ENCODE measurements around the gene CHD2.
"Not testable (repeated sequence)": the region's sequence is repeated elsewhere in the genome, so short reads cannot be mapped to it uniquely, and the experiment has no call there.

CHD2 gene

DNA sequence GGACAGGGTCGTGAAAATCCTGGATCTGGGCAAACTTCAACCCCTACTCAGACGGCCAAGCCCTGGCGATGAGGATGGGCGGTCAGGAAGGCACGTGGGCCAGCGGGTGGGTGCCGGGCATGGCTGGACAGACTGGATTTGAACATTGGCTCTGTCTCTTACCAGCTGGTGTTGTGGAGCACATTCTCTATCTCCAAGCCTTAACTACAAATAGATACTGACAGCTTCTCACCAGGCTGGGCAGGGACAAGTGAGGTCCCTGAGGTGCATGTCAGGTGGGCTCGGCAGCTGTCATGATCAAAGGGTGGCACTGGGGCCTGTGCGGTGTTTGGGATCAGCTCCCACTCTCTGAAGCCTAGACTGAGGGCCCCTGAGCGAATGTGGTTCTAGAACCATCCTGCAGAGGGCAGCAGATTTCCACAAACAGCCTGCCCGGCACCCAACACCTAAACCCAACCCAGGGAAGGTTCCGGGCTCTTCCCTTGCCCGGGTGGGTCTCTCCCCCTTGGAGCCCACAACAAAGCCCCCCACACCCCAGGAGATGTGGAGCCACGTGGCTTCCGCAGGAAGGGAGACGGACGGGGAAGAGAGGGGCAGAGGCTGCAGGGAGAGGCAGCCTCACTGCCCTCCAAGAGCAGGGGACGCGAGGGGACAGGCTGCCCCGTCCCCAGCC, 130.4 kb downstream of the CHD2 start:
- TF ChIP-seq, protein P1, sequence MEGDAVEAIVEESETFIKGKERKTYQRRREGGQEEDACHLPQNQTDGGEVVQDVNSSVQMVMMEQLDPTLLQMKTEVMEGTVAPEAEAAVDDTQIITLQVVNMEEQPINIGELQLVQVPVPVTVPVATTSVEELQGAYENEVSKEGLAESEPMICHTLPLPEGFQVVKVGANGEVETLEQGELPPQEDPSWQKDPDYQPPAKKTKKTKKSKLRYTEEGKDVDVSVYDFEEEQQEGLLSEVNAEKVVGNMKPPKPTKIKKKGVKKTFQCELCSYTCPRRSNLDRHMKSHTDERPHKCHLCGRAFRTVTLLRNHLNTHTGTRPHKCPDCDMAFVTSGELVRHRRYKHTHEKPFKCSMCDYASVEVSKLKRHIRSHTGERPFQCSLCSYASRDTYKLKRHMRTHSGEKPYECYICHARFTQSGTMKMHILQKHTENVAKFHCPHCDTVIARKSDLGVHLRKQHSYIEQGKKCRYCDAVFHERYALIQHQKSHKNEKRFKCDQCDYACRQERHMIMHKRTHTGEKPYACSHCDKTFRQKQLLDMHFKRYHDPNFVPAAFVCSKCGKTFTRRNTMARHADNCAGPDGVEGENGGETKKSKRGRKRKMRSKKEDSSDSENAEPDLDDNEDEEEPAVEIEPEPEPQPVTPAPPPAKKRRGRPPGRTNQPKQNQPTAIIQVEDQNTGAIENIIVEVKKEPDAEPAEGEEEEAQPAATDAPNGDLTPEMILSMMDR (IDR thresholded peaks at IDR 0.05; ENCODE audit: borderline replicate concordance, insufficient read depth, low read depth, low read length): peak; percentile 86
- no peak overlapping the region for H3K4me3 ChIP-seq (ENCODE audit: low read depth, low read length)

DNA sequence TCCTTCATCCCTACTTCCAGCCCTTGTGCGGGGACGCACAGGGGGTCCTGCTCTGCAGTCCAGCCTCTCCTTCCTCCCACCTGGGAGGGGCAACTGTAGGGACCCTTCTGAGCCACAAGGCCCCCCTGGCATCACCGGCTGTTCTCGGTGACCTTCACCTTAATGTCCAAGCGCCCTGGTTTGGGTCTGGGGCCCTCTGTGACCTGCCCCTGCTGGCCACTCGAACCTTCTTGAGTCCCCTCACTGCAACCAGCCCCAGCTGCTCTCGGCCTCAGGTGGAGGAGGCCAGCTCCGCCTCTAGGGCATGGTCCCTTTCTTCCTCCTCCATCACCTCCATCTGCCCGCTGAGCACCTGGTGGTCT, 131.0 kb downstream of the CHD2 start:
- TF ChIP-seq, protein P1 (IDR thresholded peaks at IDR 0.05; ENCODE audit: borderline replicate concordance, insufficient read depth, low read depth, low read length): no peak
- no peak overlapping the region for H3K4me3 ChIP-seq (ENCODE audit: low read depth, low read length)

DNA sequence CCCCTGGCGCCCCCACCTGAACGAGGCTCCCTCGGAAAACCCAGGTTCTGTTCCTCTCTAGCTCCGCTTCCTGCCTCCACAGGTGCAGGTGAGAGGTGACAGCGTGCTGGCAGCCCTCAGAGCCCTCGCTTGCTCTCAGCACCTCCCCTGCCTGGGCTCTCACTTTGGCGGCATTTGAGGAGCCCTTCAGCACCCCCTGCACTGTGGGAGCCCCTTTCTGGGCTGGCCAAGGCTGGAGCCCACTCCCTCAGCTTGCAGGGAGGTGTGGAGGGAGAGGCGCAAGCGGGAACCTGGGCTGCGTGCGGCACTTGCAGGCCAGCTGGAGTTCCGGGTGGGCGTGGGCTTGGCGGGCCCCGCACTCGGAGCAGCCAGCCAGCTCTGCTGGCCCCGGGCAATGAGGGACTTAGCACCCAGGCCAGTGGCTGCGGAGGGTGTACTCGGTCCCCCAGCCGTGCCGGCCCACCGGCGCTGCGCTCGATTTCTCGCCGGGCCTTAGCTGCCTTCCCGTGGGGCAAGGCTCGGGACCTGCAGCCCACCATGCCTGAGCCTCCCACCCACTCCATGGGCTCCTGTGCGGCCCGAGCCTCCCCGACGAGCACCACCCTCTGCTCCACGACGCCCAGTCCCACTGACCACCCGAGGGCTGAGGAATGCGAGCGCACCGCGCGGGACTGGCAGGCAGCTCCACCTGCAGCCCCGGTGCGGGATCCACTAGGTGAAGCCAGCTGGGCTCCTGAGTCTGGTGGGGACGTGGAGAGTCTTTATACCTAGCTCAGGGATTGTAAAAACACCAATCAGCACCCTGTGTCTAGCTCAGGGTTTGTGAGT, 131.6 kb downstream of the CHD2 start:
- not testable (repeated sequence) for H3K4me3 ChIP-seq (ENCODE audit: low read depth, low read length)

DNA sequence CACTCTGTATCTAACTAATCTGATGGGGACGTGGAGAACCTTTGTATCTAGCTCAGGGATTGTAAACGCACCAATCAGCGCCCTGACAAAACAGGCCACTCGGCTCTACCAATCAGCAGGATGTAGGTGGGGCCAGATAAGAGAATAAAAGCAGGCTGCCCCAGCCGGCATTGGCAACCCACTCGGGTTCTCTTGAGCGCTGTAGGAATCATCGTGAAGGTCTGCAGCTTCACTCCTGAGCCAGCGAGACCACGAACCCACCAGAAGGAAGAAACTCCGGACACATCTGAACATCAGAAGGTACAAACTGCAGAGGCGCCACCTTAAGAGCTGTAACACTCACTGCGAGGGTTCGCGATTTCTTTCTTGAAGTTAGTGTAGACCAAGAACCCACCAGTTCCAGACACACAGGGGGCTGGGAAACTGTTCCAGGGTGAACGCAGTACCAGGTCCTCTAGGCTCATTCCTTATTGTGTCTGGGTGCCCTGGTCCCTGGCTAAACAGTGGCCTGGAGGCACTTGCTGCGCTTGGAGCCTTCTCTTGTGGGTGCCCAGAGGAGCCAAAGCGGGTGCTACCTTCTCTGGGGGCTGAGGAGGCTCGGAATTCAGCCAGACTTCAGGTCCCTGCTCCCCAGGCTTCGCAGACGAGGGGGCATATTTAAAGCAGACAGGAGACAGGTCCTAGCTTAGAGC, 132.5 kb downstream of the CHD2 start:
- H3K4me3 ChIP-seq (ENCODE audit: low read depth, low read length): not testable (repeated sequence)

DNA sequence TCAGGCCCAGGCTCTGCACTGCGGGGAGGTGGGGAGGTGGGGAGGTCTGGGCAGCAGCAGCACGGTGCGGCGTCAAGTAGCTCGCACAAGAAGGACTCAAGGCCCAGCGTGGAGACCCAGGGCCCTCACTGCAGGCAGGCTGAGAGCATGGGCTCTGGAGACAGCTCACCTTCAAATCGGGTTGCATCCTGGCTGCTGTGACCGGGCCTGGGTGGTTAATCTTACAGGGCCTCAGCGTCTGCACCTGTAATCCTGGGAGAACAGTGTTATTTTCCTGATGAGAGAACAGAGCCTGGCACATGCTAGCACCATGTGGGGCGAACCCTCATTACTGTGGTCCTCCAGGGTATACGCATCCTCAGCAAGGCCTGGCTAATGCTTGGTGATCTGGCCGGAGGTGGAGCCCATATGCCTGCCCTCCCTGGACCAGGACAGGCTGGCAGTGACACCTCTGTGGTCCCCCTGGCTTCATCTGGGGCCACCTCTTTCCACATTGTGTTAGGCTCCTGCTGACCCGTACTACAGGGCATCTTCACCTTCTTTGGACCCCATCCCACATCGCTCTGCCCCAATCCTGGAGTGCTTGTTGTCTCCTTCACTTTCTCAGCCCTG, 133.4 kb downstream of the CHD2 start:
- TF ChIP-seq, protein P1 (IDR thresholded peaks at IDR 0.05; ENCODE audit: borderline replicate concordance, insufficient read depth, low read depth, low read length): no peak
- H3K4me3 ChIP-seq (ENCODE audit: low read depth, low read length): no peak overlapping the region

DNA sequence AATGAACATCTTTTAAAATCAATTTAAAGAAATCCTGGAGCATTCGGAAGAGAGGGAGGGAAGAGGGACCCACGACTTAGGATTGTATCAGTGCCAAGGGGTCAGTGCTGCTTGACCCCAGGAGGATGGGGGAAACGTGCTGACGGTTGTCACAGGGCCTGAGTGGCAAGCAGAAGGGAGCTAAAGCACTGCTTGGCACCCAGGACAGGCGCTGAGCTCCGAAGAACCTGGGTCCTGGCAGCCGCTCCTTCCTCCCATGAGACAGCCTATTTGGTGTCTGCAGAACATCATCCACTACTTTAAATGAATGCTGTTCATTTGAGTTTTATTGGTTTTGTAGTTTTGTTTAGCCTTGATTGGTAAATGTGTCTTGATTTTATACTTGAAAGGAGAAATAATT, 134.4 kb downstream of the CHD2 start:
- no peak overlapping the region for H3K4me3 ChIP-seq (ENCODE audit: low read depth, low read length)
- TF ChIP-seq, protein P1 (IDR thresholded peaks at IDR 0.05; ENCODE audit: borderline replicate concordance, insufficient read depth, low read depth, low read length): no peak

DNA sequence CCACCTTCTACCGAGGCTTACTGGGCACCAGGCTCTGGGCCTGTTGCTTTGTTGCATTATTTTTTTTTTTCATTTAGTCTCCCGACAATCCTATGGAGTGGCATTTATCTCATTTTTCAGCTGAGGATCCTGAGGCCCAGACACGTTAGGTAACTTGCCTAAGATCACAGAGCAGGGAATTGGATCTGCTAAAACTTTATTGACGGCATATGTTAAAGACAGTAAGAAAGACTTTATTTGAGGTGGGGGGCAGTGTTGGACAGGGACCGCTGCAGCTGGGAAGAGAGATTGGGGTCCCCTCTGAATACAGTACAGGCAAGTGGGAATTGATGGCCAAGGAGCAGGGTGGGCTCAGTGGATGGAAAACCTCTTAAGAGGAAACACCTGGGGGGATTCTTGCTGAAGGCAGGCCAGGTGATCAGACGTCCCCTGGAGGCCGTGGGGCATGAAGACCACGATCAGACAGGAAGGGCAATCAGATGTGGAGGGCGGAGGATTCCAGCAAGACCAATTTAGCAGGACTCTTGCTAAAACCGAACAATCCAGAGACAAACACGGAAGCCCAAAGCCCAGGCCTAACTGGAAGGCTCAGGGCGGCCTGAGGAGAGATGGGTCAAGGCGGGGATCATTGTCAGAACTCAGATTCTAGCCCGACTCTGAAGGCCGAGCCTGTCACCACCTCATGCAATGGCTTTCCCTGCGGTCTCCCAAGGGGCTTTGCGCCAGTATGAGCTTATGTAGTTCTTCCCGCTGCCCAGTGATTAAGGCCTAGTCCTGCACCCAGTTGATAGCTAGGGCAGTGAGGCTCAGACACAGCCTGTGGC, 135.2 kb downstream of the CHD2 start:
- H3K4me3 ChIP-seq (ENCODE audit: low read depth, low read length): no peak overlapping the region
- TF ChIP-seq, protein P1 (IDR thresholded peaks at IDR 0.05; ENCODE audit: borderline replicate concordance, insufficient read depth, low read depth, low read length): no peak
